HG03280 (cell line): ENCODE measurements around the gene SRMS.

Experiments used
- ATAC-seq: cut with Tn5 transposase; IDR thresholded peaks from one replicate; pipeline ENCODE4 v1.9.1; 2021; ENCODE audit warnings: mild to moderate bottlenecking, moderate library complexity; ENCODE audit not compliant: unreplicated experiment

Gene SRMS

GRCh38 chr20:63539441-63540370, 7.8 kb downstream of the SRMS start:
- ATAC-seq = no peak

- no peak for ATAC-seq
Measured at GRCh38 chr20:63539092-63539430, 8.5 kb downstream of the SRMS start.

GRCh38 chr20:63538204-63539091, 9.1 kb downstream of the SRMS start:
- no peak for ATAC-seq

DNA sequence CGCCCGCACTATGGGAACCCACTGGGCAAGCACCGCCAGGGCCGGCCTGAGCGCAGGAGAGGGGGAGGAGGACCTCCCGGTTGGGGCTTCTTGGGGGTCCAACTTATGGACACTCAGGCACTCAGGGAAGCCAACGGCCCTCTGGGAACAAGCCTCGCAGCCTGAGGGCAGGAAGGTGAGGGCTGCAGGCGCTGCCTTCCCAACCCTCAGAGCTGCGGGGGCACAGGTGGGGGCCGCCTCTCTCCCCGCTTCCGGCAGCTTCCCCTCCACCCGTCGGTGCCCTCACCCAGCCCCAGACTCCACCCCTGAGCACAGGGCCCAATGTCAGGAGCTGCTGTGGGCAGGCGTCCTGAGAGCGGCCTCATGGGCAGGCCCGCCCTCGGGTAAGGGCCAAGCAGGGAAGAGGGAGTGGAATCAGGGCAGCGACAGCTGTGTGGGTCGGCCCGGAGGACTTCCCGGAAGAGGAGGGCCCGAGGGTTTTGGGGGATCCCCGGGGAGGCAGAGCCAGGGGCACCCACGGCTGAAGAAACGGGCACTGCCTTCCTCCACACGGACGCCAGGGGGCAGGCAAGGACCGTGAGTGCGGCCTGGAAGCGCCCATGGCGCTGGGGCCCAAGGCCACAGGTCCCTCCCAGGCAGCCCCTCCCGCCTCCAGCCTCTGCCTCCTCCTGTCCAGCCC, 9.9 kb downstream of the SRMS start:
- peak; percentile 85 for ATAC-seq

- ATAC-seq = peak; percentile 7
Measured at GRCh38 chr20:63536997-63537524, 10.5 kb downstream of the SRMS start, which contains the start of gene PTK6. PTK6 (minus strand) TSS chr20:63537376; CDS start chr20:63537314, 62 bp downstream.

DNA sequence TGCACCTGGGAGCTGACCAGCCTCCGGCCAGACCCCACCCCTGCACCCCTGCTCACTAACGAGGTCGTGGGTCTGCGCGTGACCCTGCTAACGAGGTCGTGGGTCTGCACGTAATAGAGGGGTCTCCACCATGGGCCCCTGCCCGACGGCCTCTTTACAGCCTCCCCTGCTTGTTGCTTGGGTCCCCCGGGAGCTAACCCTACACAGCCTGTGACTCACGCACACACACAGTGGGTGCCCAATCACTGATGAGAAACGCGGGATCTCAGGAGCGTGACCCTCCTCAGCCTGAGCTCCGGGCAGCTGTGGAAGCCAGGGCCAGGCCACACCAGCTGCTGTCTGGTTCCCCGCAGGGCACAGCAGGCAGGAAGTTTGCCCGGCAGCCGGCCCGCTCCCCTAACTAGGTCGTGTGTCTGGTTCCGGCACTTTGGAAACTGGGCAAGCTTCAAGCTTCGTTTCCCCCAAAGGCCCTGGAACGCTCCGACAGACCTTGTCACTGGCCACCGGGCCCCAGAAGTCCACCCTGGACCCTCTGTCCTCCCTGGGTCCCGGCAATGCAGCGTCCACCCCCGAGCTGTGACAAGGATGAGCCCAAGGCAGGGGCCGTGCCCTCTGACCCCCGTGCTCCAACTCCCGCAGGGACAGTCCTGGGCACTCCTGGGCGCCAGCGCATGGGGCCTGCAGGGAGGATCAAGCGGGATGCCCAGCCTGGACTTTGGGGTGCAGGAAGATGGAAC, 11.1 kb downstream of the SRMS start:
- ATAC-seq = no peak

- no peak for ATAC-seq
Measured at GRCh38 chr20:63534831-63535651, 12.5 kb downstream of the SRMS start.

DNA sequence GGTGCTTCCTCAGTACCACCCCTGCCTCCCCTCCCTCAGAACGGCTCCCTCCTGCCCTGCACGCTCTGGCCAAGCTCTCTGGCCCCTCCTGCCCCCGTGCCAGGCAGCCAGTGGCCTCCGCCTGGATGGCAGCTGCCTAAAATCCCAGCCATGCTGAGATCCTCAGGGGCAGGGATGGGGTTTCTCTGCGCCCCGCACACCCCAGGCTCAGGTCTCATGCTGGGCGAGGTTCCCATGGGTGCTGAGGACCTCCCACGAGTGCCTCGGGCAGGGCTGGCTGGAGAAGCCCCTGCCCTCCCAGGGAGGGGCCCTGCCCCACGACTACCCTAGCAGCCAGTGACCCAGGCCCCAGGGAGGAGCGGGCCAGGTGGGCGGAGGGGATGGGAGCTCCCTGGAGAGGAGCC, 13.1 kb downstream of the SRMS start:
- ATAC-seq = no peak

GRCh38 chr20:63533871-63534393, 13.6 kb downstream of the SRMS start:
- ATAC-seq = no peak

DNA sequence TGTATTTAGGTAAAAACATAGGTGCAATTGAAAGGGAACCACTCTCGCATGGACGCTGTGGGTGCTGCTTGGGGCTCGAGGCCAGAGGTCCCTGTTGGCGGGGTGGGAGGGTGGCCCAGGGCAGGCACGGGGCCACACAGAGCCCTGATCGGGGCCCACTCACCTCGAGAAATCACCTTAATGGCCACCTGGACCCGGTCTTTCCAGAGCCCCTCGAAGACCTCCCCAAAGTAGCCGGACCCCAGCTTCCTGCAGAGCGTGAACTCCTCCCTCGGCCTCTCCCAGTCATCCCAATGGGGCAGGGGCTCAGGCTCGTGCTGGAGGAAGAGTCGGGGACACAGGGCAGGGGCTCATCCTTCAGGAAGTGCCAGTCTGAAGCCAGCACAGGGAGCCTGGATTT, 14.2 kb downstream of the SRMS start:
- ATAC-seq = no peak

- ATAC-seq = no peak
Measured at GRCh38 chr20:63532449-63532971, 15.0 kb downstream of the SRMS start.

DNA sequence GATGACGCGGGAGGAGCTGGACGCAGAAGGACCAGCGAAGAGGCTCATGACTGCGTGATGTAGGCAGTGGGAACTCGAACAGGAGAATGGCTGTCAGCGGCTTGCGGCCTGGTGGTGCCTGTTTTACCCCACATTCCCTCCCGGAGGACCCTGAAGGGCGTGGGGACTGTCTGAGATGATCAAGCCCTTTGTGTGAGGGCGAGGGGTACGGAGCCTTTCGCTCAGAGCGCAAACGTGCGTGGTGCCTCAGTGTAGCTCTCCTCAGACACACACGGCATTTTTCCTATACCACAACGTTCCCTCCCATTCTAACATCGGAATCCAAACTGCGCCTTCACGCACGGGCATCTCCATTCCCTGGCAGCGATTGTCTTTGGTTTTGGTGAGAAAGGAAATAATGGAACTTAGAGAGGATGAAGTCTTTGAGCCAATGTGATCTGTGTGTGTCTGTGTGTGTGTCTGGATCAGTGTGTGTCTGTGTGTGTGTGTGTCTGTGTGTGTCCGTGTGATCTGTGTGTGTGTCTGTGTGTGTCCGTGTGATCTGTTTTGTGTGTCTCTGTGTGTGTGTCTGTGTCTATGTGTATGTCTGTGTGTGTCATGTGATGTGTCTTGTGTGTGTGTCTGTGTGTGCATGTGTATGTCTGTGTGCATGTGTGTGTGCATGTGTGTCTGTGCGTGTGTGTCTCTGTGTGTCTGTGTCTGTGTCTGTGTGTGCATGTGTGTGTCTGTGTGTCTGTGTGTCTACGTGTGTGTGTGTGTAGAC, 15.7 kb downstream of the SRMS start:
- no peak for ATAC-seq

DNA sequence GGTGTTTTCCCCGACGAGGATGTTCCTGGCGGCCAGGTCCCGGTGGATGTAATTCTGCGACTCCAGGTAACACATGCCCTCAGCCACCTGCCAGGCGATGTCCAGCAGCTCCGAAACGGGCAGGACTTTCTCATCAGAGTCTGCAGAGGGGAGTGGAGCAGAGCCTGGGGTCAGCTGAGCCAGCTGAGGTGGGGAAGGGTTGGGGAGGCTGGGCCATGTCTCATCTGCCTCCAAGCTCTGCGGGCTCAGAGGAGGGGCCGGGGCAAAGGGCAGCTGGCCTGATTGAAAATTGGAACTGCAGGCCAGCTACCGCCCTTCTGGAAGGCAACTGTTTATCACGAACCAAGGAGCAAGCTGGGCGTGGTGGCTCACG, 16.8 kb downstream of the SRMS start:
- ATAC-seq = no peak

GRCh38 chr20:63529861-63530787, 17.4 kb downstream of the SRMS start:
- no peak for ATAC-seq

- no peak for ATAC-seq
Measured at GRCh38 chr20:63529180-63529860, 18.2 kb downstream of the SRMS start.

DNA sequence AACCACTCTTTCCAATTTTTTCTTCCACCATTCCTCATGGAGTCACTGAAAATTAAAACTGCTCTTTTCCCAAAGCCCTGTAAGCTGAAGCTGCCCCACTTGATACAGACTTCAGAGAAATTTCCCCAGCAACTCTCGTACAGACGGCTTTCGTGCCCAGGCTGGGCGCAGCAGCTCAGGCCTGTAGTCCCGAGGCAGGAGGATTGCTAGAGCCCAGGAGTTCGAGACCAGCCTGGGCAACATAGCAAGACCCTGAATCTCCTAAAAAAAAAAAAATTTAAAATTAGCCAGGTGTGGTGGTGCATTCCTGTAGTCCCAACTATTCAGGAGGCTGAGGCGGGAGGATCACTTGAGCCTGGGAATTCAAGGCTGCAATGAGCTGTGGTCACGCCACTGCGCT, 20.4 kb downstream of the SRMS start:
- ATAC-seq = no peak

GRCh38 chr20:63525971-63526370, 21.6 kb downstream of the SRMS start:
- ATAC-seq = no peak
